HG02884 (cell line): ENCODE data around the gene SCYGR5.
"Not testable (repeated sequence)": the region's sequence is repeated elsewhere in the genome, so short reads cannot be mapped to it uniquely, and the experiment has no call there.

Experiments
- ATAC-seq: cut with Tn5 transposase; IDR thresholded peaks from one replicate; pipeline ENCODE4 v1.9.1; 2021; ENCODE audit warnings: mild to moderate bottlenecking, moderate library complexity; ENCODE audit not compliant: unreplicated experiment

Gene SCYGR5

DNA sequence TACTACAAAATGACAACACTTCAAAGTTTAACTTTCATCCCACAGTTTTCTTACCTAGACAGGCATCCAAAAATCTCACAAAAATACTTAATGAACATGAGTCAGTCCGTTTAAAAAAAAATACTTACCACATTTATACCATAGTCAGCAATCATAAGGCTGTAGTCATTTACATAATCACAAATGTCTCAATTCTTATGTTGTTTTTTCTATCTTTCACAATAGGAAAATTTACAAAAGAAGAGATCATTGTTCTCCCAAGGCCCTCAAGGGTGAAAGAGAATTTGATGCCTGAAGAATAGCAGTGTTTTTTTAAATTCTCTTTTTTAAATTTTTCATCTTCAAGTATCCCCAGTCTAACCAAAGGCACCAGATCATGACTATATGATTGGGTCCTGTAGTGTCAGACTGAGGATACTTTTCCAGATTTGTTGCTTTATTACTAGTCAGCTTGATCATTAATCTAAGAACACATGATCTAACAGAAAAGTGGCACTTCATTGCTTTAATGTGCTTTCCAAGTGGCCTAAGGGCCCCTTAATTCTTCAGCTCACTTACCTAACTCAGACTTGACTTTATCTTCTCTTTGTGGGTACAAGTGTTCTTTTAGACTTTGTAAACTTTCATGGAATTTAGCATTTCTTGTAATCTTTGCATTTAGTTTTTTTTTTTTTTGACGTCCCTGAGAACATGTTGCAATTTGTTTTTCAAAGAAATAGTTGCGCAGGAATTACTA, 4.7 kb downstream of the SCYGR5 start:
- no peak for ATAC-seq

DNA sequence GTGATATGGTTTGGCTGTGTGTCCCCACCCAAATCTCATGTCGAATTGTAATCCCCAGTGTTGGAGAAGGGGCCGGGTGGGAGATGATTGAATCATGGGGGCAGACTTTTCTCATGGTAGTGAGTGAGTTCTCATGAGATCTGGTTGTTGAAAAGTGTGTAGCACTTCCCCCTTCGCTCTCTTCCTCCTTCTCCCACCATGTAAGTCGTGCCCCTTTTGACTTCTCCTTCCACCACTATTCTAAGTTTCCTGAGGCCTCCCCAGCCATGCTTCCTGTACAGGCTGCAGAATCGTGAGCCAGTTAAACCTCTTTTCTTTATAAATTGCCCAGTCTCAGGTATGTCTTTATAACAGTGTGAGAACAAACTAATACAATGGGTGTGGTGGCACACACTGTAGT, 7.0 kb downstream of the SCYGR5 start:
- not testable (repeated sequence) for ATAC-seq

DNA sequence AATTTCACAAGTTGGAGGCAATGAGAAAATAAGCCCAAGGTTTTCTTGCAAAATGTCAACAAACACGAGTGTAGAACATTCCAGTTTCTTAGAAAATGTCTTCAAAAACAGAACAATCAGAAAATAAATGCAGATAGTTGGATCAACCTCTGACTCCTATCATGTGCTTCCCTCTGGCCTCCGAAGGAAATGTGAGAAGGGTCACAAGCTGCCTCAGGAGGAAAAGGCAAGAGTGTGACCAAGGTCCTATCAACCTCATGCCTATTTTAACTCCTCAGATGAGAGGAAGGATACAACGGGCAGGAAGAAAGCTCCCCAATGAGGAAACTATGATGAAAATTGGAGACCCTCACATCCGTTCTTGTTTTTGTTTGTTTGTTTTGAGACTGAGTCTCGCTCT, 7.9 kb downstream of the SCYGR5 start:
- no peak for ATAC-seq

DNA sequence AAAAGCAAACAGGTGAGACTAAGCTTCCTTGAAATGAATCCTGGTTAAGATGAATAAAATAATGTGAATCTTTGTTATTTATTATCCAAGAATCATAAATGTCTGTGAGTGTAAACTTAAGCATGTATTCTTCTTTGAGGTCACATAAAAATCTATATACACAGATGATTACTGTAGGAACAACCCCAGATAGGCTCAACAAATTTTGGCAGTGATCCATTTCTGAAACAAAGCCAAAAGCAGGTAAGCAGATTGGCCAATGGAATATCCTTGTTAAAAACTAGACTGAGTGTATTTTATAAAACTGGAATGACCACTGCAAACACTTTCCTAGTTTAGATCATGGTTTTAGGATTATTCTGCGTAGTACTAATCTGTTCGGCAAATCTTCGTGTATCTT, 11.3 kb downstream of the SCYGR5 start:
- no peak for ATAC-seq

DNA sequence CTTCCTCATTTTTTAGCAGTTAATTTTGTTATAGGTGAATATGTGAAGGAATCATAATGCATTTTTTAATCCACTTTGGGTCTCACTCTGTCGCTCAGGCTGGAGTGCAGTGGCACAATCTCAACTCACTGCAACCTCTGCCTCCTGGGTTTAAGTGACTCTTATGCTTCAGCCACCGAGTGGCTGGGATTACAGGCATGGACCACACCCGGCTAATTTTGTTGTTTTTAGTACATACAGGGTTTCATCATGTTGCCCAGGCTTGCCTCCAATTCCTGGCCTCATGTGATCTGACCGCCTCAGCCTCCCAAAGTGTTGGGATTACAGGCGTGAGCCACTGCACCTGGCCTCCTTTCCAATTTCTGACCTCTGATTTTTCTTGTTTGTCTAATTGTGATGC, 17.7 kb downstream of the SCYGR5 start:
- ATAC-seq: no peak

DNA sequence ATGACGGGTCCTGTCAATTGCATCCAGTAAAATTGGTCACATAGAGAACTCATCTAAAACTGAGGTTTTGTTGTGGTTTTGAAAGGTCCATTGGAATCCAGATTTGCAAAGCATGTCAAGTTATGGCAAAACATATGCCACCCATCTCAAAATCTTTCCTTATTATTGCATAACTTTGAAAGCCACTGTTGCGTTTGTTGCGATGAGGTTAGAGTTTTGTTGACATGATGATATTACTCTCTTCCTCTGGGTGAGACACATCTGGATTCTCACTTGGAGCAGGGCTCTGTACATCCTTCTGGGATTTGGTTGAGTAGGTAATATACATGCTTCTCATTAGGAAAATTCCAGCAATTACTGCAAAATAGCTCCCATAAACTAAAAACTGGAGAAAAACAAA, 20.6 kb downstream of the SCYGR5 start:
- ATAC-seq: no peak

DNA sequence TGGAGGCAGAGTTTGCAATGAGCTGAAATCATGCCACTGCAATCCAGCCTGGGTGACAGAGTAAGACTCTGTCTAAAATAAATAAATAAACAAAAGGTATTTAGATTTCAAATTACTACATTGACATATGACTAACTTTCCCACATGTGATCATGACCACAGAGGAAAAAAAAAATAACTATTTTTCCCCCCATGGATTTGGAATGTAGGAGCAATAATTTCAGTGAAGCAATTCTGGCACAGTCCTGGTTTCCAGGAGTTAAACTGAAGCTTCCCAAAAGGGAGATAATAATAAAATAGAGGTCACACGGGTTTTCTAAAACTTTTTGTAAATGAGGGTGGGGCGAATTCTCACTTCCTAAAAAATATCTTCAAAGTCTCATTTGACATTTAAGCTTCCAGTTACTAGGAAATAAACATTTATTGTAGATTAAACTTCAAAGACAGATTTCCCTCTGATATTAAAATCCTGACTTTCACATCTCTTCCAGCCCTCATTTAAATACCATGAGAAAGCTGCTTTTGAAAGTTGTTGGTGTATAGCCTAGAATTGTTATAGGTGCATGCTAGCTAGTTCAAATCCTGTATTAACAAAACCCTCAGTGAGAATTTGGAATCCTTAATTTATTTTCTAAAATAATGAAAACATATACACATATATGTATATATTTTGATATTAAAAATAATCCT, 30.5 kb downstream of the SCYGR5 start:
- ATAC-seq: no peak

DNA sequence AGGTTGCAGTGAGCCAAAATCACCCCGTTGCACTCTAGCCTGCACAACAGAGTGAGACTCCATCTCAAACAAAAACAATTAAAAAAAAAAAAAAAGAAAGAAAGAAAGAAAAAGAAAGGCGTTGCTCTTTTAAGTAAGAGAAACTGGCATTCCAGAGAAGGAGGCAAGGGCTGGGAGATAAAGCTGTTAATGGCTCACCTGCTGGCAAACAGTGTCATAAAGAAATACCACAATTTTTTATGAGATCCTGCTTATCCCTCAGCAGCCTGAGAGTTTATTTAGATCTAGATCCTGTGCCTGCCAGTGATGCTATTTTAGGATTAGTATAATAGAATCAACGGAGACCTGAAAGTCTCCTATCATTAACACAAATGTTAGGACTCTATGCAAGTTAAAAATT, 35.0 kb downstream of the SCYGR5 start:
- ATAC-seq: no peak

DNA sequence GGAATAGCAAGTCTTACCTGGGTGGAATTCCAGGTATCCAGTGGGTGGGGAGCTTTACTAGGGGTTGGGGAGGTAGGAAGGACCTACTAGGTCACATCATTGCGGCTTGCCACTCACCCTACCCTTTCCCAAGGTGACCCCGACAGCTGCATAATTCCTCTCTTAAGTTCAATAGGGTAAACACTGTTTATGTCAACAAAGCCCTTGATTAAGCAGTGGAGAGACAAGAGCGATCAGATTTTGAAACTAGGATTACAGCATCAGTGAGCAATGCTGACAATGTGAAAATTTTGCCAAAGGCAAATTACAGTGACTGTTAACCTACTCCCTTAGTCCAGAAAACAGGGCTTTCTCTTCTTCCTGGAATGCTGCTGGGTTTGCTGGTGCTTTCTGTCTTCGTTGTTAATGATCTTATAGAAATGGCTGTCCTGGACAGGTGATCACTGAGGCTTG, 36.7 kb downstream of the SCYGR5 start:
- no peak for ATAC-seq

DNA sequence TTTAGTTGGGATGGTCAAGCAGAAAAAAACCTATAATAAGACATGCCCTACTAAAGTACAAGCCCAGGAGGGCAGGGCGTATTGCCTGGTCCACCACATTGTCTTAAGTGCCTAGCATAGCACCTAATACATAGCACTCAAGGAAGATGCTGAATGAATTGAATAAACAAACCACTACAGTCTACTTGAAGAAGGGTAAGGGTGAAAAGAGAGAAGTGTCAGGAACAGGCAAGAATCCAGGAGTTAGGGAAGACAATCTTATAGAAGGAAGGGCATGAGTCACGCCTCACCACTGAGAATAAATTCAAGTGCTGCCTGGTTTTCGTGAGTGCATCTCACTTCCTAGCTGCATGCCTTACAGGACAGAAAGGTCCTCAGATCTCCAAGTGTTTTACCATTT, 37.4 kb downstream of the SCYGR5 start:
- ATAC-seq: no peak

DNA sequence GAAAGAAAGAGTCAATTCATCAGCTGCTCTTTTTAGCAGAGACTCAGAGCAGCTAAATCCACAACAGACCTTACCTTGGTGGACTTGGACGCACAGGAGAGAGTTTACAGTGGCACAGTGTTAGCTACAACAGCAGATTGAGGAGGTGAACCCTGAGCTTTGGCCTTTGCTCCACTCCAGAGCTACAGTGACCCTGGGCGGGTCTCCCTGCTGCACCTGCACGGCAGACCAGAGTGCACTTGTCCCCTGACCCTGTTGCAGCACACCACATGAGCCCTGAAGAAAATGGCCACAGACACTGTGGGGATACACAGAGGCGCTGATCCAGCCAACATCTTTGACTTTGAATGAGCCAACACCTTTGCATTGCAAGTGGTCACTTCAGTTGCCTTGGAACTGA, 40.3 kb downstream of the SCYGR5 start:
- ATAC-seq: no peak

DNA sequence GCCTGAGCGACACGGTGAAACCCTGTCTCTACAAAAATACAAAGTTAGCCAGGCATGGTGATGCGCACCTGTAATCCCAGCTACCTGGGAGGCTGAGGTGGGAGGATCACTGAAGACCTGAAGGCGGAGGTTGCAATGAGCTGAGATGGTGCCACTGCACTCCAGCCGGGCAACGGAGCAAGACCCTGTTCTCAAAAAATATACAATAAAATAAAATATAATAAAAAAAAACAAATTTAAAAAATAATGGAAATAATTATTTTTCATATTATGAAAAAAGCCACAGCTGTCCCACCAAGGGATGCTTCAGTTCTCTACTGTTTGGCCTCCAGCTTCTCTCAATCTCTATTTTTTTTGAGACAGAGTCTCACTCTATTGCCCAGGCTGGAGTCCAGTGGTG, 40.8 kb downstream of the SCYGR5 start:
- ATAC-seq: no peak

DNA sequence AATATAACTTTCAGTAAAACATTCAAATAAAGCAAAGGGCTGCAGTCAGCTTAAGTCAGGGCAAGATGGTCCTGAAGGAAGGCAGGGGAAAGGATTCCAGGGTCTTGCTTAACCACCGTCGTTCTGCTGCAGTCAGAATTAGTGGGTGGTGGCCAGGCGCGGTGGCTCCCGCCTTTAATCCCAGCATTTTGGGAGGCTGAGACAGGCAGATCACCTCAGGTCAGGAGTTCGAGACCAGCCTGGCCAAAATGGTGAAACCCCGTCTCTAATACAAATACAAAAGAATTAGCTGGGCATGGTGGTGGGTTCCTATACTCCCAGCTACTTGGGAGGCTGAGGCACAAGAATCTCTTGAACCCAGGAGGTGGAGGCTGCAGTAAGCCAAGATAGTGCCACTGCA, 44.4 kb downstream of the SCYGR5 start:
- no peak for ATAC-seq

DNA sequence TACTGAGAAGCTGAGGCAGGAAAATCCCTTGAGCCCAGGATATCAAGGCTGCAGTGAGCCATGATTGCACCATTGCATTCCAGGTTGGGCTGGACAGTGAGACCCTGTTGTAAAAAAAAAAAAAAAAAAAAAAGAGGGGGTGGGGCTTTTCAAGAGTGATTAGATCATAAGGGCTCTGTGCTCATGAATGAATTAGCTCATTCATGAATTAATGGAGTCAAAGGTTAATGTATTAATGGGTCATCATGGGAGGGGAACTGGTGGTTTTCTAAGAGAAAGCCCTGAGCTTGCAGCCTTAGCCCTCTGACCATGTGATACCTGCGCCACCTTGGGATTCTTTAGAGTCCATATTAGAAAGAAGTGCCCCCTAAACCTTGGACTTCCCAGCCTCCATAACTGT, 46.7 kb downstream of the SCYGR5 start:
- ATAC-seq: no peak

DNA sequence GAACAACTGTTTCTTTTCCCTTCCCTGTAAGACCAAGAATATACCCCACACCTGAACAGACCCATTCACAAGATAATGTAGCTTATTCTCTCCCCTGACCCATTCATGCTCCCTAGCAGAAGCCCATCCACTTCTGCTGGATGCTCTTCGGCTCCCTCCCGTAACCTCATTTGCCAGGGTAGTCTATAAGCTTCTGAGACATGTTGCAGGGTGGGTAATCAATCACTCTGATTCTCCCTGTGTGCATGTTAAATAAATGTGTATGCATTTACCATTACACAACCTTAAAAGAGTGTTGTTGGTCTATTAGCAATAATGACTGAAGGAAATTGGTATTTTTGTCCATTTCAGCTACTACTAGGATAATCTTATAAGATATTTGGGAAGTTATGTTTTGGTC, 49.9 kb downstream of the SCYGR5 start:
- ATAC-seq: no peak
